AG04450 (cell line): ENCODE results near the gene FAM47E. TPM values are rescaled to one million over a fixed set of nuclear protein-coding genes. Genes with fewer than 3 reads are reported as not detected.

Experiments
- CTCF ChIA-PET: fragments of 300-600, 350-600 bp; formaldehyde crosslinking; extraction: SDS; loops from one replicate; lab custom pipeline; 2022; ENCODE audit warnings: antibody characterized with exemption, inconsistent platforms; lab: Charles Lee
- POLR2A ChIA-PET: fragments of 350-600 bp; formaldehyde crosslinking; extraction: SDS; loops from one replicate; lab custom pipeline; 2021; ENCODE audit warnings: antibody characterized with exemption, inconsistent platforms; lab: Yijun Ruan, JAX
- DNase-seq: peaks from one replicate; pipeline ENCODE4 v3.0.0-alpha.2; 2011; ENCODE audit warnings: low read depth, low spot score
- H3K27ac ChIP-seq: one replicate; pipeline ENCODE4 v1.5.1; 2012; ENCODE audit warnings: low read depth, low read length, control low read depth
- H3K27me3 ChIP-seq: one replicate; pipeline ENCODE4 v1.6.0; 2012; ENCODE audit warnings: low read length; ENCODE audit not compliant: control insufficient read depth, insufficient read depth
- H3K4me3 ChIP-seq: 2 replicates; pipeline ENCODE4 v1.5.1; 2011; ENCODE audit warnings: mild to moderate bottlenecking, low read depth, low read length, control low read depth
- H3K9me3 ChIP-seq: 2 replicates; pipeline ENCODE4 v1.5.1; 2012; ENCODE audit warnings: low read length; ENCODE audit not compliant: control insufficient read depth, insufficient read depth
- CTCF ChIP-seq: IDR thresholded peaks from 2 replicates; pipeline ENCODE4 v1.5.1; 2011; ENCODE audit warnings: low read depth, low read length, control low read depth, inconsistent platforms
- polyA plus RNA-seq: library from polyadenylated mRNA; depleted of rRNA; stranded (reverse); fragments of >200 nt; gene quantifications from 2 replicates; pipeline ENCODE4 v1.2.3, GENCODE V29; 2011

FAM47E gene
- polyA plus RNA-seq, 1 experiment, result 0.06 TPM

- H3K27me3 ChIP-seq, result peaks cover 16% of the 10 kb centered on the region
- no peaks in the 10 kb centered on the region for H3K9me3 ChIP-seq
- no peak overlapping the region for H3K27ac ChIP-seq
- no peak for TF ChIP-seq CTCF
- ChIA-PET CTCF (no interaction called here), POLR2A (interaction anchor here (0.6 kb wide), 1 partner anchor 1168 kb away, joined by 3 read pairs; no protein-coding TSS in a partner anchor)
- no peak overlapping the region for H3K4me3 ChIP-seq
- no peak for DNase-seq
Measured at GRCh38 chr4:76275486-76276124, 24.1 kb downstream of the FAM47E start.

- ChIA-PET POLR2A (no interaction called here), CTCF (interaction anchor here (2.7 kb wide), 1 partner anchor 97 kb away, joined by 15 read pairs; no protein-coding TSS in a partner anchor)
- Histone ChIP-seq H3K9me3 (no peaks in the 10 kb centered on the region), H3K27me3 (peaks cover 10% of the 10 kb centered on the region), H3K27ac (no peak overlapping the region), H3K4me3 (no peak overlapping the region)
- TF ChIP-seq CTCF, result no peak
- DNase-seq, result no peak
Measured at GRCh38 chr4:76276813-76277212, 25.3 kb downstream of the FAM47E start.

GRCh38 chr4:76277667-76278066, 26.1 kb downstream of the FAM47E start:
- no peak overlapping the region for H3K27ac ChIP-seq
- ChIA-PET POLR2A (no interaction called here), CTCF (interaction anchor here (2.7 kb wide), 1 partner anchor 98 kb away, joined by 15 read pairs; no protein-coding TSS in a partner anchor)
- TF ChIP-seq CTCF, result no peak
- H3K27me3 ChIP-seq, result peaks cover 8% of the 10 kb centered on the region
- no peaks in the 10 kb centered on the region for H3K9me3 ChIP-seq
- H3K4me3 ChIP-seq, result no peak overlapping the region
- DNase-seq, result no peak

- Histone ChIP-seq H3K27me3 (peaks cover 6% of the 10 kb centered on the region), H3K9me3 (no peaks in the 10 kb centered on the region), H3K27ac (no peak overlapping the region), H3K4me3 (no peak overlapping the region)
- no peak for TF ChIP-seq CTCF
- DNase-seq, result no peak
- ChIA-PET POLR2A (no interaction called here), CTCF (interaction anchor here (0.8 to 2.7 kb wide), 2 partner anchors 99 to 153 kb away, joined by 3 to 15 read pairs; no protein-coding TSS in a partner anchor)
Measured at GRCh38 chr4:76278583-76278982, 27.1 kb downstream of the FAM47E start.

- TF ChIP-seq CTCF, result no peak
- no peak overlapping the region for H3K4me3 ChIP-seq
- CTCF ChIA-PET, result interaction anchor here (2.7 kb wide), 1 partner anchor 99 kb away, joined by 15 read pairs; no protein-coding TSS in a partner anchor
- no peak for DNase-seq
- peaks cover 6% of the 10 kb centered on the region for H3K27me3 ChIP-seq
- no peaks in the 10 kb centered on the region for H3K9me3 ChIP-seq
- POLR2A ChIA-PET, result no interaction called here
- no peak overlapping the region for H3K27ac ChIP-seq
Measured at GRCh38 chr4:76279462-76279861, 27.9 kb downstream of the FAM47E start.
